ENCODE data around the gene TMEM236.
"Not testable (repeated sequence)": the region's sequence is repeated elsewhere in the genome, so short reads cannot be mapped to it uniquely, and the experiment has no call there.

TMEM236 gene, protein sequence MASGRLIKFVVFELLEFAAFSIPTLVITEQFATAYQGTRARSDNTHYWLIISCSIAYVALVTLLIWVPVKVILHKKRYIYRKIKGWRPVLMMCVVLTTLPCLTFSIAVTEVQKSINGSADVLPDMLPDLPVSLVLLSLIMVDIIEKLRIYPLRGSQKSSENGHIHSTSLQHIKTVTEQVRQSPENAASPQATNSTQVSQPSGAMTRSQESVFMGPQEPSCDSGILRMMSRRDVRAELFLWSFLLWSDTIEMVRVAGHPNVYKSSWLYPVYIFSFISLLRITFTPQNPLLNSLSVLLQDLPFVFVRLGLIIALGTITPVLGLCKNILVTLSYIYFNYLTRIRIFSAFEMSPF

DNA sequence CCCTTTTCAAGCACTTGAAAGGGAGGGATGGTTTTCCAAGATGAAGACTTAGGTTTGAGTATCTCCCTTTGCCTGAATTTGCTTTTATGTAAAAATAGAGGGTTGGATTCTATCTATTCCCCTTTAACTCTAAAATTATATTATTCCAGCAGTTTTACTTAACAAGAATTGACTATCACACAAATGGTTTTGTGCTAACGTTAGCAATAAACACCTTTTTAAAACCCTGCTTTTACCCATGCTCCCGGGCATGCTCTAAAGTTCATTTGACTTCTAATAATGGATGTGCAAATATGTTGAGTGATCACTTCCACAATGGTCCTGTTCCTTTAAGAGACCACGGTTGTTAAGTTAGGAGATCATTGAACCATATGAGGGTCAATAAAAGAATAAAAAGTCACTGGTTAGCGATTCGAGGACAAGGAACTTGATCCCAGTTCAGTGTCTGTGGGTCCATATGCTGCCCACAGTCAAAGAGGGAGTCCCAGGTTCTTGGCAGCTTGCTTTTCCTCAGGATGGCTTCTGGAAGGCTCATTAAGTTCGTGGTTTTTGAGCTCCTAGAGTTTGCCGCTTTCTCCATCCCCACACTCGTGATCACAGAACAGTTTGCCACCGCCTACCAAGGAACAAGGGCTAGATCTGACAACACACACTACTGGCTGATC is at the start of gene TMEM236:
Gene TMEM236 (plus strand): TSS at position 421 of the 665 bp plus-strand sequence. CDS start 95 bp downstream, at position 516.
- no peak for DNase-seq (ENCODE audit: low spot score)

DNA sequence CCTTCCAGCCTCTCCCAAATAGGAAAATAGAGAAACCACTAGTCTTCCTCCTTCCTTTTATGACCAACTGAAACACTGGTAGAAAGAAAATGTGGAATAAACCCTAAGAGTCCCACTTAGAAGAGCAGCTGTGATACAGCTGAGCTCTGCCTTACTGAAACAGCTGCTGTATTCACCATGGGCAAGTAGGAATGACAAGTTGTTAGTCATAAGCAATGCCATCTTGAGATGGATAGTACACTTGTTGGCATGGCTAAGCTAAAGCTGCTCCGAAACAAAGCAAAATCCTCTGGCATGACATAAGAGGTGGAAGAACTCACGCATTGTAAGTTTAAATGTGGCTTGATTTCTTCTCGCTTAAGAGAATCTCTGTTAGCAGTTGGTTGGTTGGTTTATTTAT is 48.3 kb upstream of the TMEM236 start:
- no peak for DNase-seq (ENCODE audit: low spot score)

DNA sequence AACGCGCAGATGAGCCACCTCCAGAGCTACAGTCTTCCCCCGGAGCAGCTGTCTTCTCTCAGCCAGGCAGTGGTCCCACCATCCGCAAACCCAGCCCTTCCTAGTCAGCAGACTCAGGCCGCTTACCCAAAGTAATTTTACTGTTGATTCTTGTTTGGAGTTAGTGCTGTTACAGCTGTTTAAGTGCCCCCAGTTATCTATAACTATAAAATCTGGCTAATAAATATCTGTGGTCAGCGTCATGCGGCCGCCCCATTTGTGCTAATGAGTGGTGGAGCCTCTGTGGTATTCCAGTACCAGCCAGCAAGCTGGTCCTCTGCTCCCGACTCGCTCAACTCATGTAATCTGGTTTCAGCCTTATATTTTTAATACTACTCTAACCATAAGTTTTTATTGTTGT is 43.2 kb upstream of the TMEM236 start:
- no peak for DNase-seq (ENCODE audit: low spot score)

DNA sequence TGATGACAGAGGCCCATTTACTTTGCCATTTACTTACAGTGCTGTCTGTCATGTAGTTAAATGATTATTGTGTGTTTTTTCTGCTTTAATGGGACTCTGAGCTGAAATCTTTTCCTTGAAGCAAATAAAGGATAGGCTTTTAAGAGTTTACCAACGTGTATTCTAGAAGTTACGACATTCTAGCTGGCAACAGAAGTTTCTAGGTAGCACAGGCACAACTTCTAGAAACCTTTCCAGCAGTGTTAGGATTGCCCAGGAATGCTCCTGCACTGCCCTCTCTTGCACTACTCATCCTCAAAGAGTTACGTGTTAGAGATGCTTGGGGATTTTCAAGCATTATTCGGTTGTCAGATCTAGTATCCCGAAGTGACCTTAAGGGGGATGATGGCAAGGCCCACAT is 42.5 kb upstream of the TMEM236 start:
- no peak for DNase-seq (ENCODE audit: low spot score)

DNA sequence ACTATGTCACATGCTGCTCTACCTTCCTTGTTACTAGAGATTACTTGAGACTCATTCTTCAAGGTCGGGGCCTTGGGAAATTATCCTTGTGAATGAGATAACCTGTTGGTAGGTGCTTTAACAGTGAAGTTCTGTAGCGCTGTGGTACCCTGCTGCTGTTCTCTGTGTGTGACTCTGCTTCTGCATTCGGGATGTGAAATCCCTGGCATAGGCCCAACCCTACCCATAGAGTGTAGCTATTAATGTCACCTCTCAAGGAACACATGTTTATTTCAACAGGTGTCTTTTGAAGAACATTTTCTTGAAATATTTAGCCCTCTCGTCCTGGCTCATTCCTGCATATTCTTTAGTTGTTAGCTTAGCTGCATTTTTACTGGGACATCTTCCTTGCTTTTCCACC is 41.8 kb upstream of the TMEM236 start:
- no peak for DNase-seq (ENCODE audit: low spot score)

DNA sequence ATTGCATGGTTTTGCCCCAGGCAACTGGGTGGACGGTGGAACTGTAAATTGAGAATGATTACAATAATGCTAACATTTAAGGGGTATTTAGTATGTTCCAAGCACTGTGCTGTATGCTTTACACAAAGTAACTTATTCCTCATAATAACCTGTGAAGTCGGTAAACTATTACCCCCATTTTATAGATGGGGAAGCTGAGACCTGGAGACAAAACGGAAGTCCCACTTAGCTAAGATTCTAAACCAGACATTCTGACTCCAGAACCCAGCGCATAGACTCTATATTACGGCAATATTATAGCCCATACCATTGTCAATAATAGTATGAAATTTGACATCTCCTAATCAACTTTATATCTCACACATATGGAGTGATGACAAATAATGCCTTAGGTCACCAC is 39.9 kb upstream of the TMEM236 start:
- no peak for DNase-seq (ENCODE audit: low spot score)

DNA sequence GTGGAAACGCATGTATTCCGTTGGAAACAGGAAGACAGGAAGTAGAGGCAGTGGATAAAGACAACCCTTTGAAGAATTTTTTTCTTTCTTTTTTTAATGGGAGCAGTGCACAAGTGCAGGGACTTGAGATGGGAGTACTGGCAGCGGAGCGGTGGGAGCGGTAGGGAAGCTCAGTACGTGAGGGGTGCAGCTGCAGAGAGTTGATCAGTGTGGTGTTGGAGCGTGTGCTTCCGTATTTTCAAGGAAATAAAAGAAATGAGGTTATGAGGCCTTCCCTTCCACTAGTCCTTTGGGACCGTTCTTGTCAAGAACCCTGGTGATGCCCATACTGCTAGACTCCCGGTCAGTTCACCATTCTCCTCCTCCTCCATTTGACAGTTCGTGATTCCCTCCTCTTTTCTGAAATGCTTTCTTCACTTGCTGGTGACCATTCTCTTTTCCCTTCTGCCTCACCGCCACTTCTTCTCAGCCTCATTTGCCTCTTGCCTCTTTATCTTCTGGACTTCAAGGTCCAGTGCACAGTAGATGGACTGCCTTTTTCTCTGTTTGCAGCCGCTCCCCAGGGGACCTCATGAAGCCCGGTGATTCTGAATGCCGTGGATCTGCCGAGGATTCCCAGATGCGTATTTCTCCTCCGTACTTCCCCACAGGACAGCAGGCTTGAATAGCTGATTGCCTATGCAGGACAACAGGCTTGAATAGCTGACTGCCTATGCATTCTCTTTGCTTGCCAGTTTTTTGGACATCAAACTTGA is 39.1 kb upstream of the TMEM236 start:
- DNase-seq (ENCODE audit: low spot score): no peak

DNA sequence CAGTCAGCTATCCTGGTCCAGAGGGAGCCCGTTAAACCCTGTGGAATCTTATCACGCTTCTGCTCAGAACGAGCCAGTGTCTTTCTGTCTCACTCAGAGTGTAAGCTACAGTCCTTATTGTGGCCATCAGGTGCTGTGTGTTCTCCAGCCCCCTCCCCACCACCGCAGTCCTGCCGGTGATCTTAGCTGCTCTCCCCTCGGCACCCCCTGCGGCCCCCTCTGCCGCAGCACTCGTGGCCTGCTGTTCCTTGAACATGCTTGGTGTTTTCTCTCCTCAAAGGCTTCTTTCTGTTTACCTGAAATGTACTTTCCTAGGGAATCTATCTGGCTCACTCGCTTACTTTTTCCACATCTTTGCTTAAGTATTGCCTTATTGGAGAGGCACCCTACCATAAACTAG is 38.2 kb upstream of the TMEM236 start:
- no peak for DNase-seq (ENCODE audit: low spot score)

DNA sequence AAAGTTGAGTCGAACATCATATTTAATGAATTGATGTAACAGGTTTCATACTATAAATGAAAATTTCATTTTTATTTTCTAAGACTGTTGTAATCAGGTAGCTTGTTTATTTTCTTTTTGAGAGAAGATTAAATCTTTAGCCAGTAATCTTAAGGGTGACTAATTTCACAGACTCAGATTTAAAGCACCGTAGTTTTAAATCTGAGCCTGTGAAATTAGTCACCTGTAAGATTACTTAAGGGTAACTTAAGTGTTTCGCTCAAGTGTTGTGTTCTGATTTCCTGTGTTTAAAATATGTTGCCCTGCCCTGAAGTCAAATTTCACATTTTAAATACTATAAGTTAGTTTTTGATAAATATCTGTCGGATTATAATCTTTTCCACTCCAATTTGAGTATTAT is 35.8 kb upstream of the TMEM236 start:
- no peak for DNase-seq (ENCODE audit: low spot score)

DNA sequence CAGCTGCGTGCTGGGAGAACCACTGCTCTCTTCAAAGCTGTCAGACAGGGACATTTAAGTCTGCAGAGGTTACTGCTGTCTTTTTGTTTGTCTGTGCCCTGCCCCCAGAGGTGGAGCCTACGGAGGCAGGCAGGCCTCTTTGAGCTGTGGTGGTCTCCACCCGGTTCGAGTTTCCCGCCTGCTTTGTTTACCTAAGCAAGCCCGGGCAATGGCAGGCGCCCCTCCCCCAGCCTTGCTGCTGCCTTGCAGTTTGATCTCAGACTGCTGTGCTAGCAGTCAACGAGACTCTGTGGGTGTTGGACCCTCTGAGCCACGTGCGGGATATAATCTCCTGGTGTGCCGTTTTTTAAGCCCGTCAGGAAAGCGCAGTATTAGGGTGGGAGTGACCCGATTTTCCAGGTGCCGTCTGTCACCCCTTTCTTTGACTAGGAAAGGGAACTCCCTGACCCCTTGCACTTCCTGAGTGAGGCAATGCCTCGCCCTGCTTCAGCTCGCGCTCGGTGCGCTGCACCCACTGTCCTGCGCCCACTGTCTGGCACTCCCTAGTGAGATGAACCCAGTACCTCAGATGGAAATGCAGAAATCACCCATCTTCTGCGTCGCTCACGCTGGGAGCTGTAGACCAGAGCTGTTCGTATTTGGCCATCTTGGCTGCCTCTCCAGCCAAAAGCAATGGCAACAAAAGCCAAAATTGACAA is 29.5 kb upstream of the TMEM236 start:
- not testable (repeated sequence) for DNase-seq (ENCODE audit: low spot score)

DNA sequence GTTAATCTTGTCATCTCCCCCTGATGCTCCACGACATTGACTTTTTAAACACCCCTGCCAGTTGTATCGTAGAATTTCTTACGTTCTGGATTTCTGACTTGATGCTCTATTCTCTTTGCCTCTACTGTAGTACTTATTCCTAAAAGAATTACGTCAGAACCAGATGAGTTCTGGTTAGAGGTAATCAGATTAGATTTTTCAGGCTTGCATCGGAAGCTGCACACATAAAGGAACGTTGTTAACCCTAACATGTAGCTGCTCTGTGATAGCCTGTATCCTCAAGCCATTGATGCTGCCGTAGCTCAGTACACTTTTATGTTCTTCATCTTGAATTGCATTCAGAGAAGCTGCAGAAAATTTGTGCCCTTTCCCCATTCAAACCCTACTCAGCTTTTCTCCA is 26.3 kb upstream of the TMEM236 start:
- no peak for DNase-seq (ENCODE audit: low spot score)

DNA sequence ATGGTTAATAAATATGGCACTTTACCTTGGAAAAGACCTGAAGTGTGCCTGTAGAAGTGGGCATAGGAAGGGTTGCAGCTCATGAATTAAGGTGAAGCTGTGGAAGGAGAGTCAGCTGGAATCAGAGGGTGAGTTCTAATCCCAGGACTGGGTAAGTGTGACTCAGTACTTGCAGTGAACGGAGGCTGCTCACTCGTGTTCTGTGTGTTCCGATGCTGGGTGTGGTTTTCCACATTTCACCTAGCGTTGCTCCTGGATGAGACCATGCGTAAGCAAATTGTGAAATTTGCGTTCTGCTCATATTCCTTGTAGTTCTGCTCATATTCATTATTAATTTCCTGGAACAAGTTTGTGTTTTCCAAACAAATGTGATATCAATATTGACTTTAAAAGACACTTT is 22.4 kb upstream of the TMEM236 start:
- no peak for DNase-seq (ENCODE audit: low spot score)

DNA sequence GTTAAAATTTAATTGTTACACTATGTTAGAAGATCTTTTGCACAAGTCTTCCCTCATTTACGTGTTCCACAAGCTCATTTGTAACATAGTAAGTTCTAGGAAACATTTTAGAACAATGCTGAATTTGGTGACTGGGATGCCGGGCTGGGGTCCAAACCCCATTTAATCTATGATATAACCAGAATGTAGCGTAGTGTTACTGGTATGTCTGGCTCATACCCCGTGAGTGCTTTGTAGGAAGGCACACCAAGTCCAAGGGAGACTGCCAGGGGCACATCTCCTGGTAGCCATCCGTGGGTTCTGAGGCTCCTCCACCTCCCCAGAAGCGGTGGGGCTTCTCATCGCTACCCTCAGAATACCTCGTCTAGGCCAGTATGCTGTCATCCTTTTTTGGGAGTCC is 21.3 kb upstream of the TMEM236 start:
- no peak for DNase-seq (ENCODE audit: low spot score)

DNA sequence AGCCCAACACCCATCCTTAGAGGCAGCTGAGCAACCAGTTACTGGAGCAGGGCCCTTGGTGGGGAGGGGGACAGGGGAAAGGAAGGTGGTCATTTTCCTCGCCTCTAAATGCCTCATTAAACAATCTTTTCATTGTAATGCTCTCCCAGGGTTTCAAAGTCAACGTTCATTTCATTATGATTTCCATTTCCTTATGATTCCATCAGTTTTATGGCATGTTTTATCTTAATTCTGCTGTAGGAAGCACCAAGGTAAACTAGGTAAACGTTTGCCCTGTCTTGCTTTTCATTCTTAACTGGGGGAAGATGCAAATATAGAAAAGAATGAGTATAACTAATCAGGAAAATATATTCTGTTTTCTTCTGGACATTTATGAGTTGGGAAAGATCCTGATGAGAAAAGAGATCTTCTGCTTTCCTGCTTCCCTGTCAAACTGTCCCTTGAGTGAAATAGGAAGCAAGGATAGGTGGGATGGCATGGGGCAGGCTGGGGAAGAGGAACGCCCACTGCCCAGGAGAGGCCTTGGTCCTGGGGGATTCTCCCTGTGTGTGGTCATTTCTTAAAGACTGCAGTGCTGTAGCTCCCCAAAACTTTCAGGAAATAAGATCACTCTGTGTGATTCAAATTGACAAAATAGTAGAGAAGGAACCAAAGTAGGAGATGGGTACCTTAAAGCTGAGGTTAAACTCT is 20.5 kb upstream of the TMEM236 start:
- DNase-seq (ENCODE audit: low spot score): no peak

DNA sequence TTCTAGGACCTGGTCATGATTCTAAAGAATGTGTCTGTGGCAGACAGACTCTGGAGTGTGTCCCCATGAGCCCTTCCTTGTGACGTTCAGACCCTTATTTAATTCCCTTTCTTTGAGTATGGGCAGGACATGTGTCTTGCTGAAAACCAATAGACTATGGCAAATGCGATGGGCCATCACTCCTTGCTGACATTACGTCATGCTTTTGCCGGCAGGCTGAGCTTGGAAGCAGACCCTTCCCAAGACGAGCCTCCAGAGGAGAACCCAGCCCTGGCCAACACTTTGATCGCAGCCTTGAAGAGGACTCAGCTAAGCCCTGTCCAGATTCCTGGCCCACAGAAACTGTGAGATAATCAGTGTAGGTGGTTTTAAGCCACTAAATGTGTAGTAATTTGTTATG is 18.4 kb upstream of the TMEM236 start:
- DNase-seq (ENCODE audit: low spot score): no peak

DNA sequence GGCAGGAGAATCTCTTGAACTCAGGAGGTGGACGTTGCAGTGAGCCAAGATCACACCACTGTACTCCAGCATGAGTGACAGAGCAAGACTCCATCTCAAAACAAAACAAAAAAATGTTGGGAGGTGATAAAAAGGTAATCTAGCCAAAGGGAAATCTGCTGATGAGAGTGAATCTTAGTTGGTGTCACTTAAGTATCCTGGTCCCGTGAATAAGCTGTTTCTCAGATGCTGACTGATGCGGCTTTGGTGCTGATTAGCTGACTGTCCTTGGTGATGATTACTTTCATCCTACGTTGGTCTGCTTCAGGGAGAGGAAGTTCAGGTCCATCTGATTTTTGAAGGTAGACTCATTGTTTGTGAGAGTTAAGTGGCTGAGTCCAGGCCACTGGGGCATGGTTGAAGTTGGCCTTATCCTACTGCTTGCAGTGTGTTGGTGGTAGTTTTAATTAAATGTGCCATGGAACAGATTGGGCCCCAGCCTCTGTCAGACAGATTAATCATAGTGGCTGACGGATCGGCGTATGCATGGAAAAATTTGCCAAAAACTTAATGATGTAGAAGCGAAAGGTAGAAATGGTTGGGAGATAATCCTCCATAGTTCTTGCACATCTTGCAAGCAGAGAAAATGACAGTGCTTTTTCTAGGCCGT is 17.4 kb upstream of the TMEM236 start:
- no peak for DNase-seq (ENCODE audit: low spot score)

DNA sequence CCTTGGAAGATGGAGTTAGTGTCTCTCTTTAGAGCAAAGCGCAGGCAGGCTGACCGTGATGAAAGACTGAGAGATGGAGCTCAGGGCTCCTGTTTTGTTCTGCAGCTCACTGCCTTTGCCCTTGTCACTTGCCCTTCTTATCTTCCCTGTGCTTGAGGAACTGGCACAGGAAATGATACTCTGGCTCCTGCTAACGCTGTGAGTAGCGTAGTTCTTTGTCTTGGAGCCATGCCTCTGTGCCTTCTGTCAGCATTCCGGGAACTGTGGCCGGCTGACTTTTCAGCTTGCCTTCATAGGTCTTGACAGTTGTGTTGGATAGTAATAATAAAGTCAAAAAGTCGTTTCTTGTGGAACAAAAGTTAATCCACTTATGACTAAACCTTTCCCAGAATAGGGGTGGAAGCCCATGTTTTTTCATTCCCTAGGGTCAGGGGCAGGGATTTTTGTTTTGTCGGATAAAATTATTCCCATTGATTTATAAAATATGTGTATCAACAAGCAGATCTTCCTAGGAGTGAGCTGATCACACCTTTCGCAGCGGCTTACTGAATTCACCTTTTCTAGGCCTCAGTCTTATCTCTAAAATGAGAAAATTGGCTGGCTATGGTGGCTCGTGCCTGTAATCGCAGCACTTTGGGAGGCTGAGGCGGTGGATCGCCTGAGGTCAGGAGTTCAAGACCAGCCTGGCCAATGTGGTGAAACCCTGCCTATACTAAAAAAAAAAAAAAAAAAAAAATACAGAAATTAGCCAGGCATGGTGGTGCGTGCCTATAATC is 16.6 kb upstream of the TMEM236 start:
- no peak for DNase-seq (ENCODE audit: low spot score)

DNA sequence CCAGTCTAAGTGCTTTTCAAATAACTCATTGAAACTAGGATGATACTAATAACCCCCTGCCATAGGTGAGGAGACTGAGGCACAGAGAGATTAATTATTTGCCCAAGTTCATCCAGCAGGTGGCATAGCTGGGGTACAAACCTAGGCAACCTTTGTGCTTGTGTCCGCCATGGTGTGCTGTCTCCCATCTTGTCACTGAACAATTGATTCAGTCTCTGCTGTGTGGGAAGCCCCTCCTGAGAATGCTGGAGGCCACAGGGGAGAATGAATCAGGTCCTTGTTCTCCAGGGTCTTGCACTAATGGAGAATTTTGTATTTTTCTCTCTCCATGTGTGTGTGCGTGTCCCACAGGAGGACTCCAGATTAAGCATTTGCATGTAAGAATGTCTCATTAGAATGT is 15.8 kb upstream of the TMEM236 start:
- DNase-seq (ENCODE audit: low spot score): no peak

DNA sequence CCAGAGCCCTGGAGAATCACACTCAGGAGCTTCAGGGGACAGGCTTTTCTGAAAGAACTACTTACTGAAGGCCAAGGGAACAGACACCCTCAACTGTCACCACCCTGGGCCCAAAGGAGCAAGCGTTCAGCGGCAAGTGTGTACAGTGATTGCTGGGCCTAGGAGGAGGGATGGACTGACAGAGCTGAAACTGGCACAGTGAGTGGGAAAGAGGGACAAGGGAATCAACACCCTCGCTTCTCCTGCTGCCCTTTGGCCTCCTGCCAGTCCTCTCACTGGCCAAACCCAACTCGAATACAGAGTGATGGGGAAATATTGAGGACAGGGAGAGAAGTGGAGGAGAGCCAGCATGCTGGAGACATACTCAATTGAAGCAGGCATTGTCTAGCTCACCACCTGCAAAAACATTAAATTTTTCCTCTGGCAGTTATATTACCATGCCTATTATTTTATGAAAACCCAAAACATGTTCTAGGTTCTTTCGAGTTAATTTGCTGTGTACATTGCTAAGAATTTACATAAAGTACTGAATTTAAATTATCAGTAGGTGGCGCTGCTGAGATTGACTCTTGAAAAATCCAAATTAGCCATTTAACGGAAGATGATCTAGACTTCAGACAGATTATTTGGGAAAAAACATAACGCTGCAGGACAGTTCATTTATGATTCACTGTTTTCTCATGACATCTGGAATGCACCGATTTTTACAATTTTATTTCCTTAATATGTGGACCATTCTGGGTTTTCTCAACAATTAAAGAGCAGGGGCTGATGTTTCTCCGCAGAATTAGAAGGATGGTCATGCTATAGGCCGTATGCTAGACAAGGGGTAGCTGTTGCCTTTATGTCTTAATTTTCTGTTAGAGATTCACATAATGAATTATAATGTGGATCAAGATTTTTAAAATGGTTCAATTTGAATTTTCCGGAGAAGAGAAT is 14.7 kb upstream of the TMEM236 start:
- no peak for DNase-seq (ENCODE audit: low spot score)
